Dendritic cell treated with granulocyte-macrophage colony-stimulating factor and Interleukin-4, amounts not matched to agents 40 ng/mL and 50 ng/mL, for 4 days (primary cell): ENCODE results near the gene AFAP1L2.

Experiments
- H3K27ac Mint-ChIP-seq: one replicate; pipeline ENCODE4 v1.8.0; 2022; ENCODE audit warnings: mild to moderate bottlenecking, mixed read lengths
- H3K27me3 Mint-ChIP-seq: one replicate; pipeline ENCODE4 v1.8.0; 2022; ENCODE audit warnings: mild to moderate bottlenecking, mixed read lengths
- H3K36me3 Mint-ChIP-seq: one replicate; pipeline ENCODE4 v1.8.0; 2022; ENCODE audit warnings: low read depth, mixed read lengths
- H3K4me1 Mint-ChIP-seq: one replicate; pipeline ENCODE4 v1.8.0; 2022; ENCODE audit warnings: low read depth, mixed read lengths
- H3K4me3 Mint-ChIP-seq: one replicate; pipeline ENCODE4 v1.8.0; 2022; ENCODE audit warnings: mild to moderate bottlenecking, moderate library complexity, mixed read lengths
- H3K9me3 Mint-ChIP-seq: one replicate; pipeline ENCODE4 v1.8.0; 2022; ENCODE audit warnings: mixed read lengths
- intact Hi-C: fragments of 100-400 bp; cut with micrococcal nuclease; formaldehyde crosslinking; loops from one replicate; pipeline ENCODE4 v1.15.0; 2022

Gene AFAP1L2

DNA sequence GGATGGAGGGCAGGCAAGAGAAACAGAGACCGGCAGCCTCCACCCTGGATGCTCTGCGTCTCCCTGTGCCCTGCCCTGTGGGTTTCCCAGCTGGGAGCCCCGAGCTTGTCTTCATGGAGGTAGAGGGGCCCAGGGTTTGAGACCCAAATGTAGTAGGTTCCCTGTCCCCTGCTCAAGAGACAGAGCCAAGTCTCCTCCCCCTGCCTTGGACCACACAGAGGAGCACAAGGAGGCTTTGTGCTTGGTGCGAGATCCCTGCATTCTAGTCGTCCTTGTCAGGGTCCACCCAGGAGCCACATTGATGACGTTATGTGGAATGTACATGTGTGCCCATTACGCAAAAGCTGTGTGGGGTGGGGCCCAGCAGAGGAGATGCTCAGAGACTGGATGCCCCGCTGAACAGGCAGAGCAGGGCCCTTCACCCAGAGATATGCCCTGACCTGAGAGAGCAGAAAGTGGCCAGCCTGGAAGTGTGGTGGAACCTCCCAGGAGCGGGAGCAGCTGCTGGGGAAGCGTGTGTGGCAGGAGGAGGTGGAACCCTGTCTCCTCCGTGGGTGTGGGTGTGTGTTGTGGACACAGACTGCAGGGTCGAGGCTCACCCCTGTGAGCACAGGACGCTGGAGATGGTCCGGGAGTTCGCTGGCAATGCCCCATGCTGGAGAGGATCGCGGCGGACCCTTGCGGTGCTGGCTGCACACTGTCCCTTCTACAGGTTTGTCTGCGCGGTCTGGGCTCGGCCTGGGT lies 126.0 kb downstream of the AFAP1L2 start:
- Mint-ChIP-seq H3K4me3 (no peak overlapping the region), H3K36me3 (no peaks in the 10 kb centered on the region), H3K9me3 (no peaks in the 10 kb centered on the region), H3K4me1 (no peaks in the 10 kb centered on the region), H3K27ac (no peak overlapping the region), H3K27me3 (peaks cover 3% of the 10 kb centered on the region)
- intact Hi-C loops = no loop called here

DNA sequence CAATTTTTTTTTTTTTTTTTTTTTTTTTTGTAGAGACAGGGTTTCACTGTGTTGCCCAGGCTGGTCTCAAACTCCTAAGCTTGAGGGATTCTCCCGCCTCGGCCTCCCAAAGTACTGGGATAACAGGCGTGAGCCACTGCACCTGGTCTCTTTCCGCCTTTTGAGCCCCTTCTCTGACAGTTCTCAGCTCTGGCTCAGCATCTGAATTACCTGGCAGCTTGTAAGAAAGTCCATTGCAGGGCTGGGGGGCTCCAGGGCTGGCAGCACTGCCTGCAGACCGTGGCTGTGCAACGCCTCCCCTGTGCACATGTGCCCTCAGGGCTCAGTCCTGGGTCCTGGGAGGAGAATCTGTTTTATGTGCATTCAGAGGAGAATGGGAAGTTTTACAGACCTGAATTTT lies 127.6 kb downstream of the AFAP1L2 start:
- intact Hi-C loops = no loop called here
- no peak overlapping the region for H3K4me3 Mint-ChIP-seq
- no peaks in the 10 kb centered on the region for H3K9me3 Mint-ChIP-seq
- H3K27me3 Mint-ChIP-seq = peaks cover 3% of the 10 kb centered on the region
- no peaks in the 10 kb centered on the region for H3K36me3 Mint-ChIP-seq
- H3K27ac Mint-ChIP-seq = no peak overlapping the region
- H3K4me1 Mint-ChIP-seq = no peaks in the 10 kb centered on the region

DNA sequence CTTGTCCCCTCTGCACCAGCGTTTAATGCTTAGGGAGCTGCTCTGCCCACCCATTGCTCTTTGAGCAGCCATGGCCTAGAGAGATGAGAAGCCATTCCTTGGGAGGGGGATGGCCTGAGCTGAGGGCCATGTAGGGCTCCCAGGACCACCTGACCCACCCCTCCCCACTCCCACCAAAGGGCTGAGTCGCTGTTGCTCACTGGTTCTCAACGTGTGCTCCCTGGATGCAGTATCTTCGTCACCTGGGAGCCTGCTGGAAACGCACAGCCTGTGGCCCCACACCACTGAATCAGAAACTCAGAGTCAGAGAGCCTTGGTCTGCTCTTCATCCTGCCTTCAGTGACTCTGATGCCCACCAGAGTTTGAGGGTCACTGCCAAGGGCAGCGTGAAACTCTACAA lies 128.2 kb downstream of the AFAP1L2 start:
- Mint-ChIP-seq H3K4me3 (no peak overlapping the region), H3K27me3 (peaks cover 3% of the 10 kb centered on the region), H3K9me3 (no peaks in the 10 kb centered on the region), H3K27ac (no peak overlapping the region), H3K4me1 (no peaks in the 10 kb centered on the region), H3K36me3 (no peaks in the 10 kb centered on the region)
- intact Hi-C loops = no loop called here

DNA sequence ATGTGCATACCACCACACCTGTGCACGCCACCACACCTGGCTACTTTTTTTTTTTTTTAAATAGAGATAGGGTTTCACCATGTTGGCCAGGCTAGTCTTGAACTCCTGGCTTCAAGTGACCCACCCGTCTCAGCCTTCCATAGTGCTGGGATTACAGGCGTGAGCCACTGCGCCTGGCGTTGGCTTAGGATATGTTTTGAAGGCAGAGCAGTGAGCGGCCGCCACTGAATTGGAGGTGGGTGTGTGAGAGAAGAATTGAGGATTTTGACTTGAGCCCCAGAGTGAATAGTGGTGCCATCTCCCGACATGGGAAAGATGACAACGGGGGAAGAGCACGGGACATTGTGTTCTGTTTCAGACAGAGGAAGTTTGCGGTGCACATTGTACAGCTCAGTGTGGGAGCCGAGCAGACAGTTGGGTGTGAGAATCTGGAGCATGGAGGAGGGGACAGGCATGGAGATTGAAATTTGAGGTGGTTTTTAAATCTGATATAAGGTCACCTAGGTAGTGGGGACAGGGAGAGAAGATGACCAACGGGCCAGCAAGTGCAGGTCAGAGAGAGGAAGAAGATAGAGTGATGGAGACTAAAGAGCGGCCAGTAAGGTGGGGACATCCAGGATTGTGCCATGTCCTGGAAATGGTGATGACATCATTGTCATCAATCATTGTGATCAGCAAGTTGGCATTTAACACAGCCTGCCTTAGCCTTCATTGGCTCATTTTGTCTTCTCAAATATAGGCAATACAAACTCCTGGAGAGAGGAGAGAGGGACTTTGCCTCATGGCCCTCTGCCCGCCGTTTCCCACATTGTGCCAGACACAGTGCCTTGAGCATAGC lies 129.5 kb downstream of the AFAP1L2 start:
- Mint-ChIP-seq H3K27me3 (peaks cover 3% of the 10 kb centered on the region), H3K9me3 (no peaks in the 10 kb centered on the region), H3K4me1 (no peaks in the 10 kb centered on the region), H3K27ac (no peak overlapping the region), H3K36me3 (no peaks in the 10 kb centered on the region), H3K4me3 (no peak overlapping the region)
- intact Hi-C loops = no loop called here

DNA sequence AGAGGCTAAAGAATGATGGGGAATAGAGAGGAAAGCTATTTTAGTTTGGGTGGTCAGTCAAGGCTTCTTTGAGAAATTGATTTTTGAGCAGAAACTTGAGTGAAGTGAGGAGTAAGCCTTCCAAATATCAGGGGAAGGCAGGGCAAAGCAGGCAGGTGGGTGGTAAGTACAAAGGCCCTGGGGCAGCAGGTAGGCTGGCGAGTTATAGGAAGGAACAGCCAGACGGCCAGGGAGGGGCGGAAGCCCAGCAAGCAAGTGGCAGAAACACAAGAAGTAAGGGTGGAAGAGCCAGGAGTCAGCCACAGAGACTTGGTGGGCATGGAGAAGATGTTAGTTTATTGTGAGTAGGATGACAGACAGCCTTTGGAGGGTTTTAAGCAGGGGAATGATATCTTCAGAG lies 130.4 kb downstream of the AFAP1L2 start:
- intact Hi-C loops = no loop called here
- Mint-ChIP-seq H3K36me3 (no peaks in the 10 kb centered on the region), H3K4me1 (no peaks in the 10 kb centered on the region), H3K27me3 (peaks cover 3% of the 10 kb centered on the region), H3K27ac (no peak overlapping the region), H3K9me3 (no peaks in the 10 kb centered on the region), H3K4me3 (no peak overlapping the region)

DNA sequence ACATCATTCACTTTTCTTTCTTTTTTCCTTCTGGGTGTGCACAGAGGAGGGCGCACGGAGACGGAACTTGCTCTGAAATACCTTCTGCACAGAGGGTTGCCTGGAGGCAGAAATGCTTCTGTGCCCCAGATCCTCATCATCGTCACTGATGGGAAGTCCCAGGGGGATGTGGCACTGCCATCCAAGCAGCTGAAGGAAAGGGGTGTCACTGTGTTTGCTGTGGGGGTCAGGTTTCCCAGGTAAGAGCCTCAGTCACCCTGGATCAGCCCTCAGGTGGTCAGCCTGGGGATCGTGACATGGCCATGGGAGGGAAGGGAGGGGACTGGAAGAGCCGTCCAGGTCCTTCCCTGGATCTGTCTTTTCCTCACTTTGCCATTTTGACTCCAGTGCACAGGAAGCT lies 131.6 kb downstream of the AFAP1L2 start:
- H3K27ac Mint-ChIP-seq = no peak overlapping the region
- H3K9me3 Mint-ChIP-seq = no peaks in the 10 kb centered on the region
- H3K4me3 Mint-ChIP-seq = no peak overlapping the region
- intact Hi-C loops = no loop called here
- peaks cover 3% of the 10 kb centered on the region for H3K27me3 Mint-ChIP-seq
- H3K4me1 Mint-ChIP-seq = no peaks in the 10 kb centered on the region
- H3K36me3 Mint-ChIP-seq = no peaks in the 10 kb centered on the region

DNA sequence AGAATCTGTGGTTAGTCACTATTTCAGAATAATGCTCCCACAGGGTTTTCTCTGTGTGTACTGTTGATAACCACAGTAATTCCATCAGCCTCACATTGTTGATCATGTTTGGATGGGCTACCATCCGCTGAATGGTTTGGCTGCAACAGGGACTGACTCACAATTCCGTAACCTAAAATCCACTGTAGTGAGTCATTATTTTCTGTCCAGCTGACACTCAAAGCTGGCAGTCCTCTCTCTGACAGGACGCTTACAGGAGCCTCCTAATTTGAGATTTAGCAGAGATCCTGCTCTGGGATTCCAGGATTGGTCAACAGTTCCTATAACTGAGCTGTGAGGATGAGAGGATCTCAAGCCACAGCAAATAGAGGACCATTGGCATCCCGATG lies 132.5 kb downstream of the AFAP1L2 start:
- H3K9me3 Mint-ChIP-seq = no peaks in the 10 kb centered on the region
- H3K27ac Mint-ChIP-seq = no peak overlapping the region
- peaks cover 3% of the 10 kb centered on the region for H3K27me3 Mint-ChIP-seq
- no peak overlapping the region for H3K4me3 Mint-ChIP-seq
- H3K36me3 Mint-ChIP-seq = no peaks in the 10 kb centered on the region
- intact Hi-C loops = no loop called here
- no peaks in the 10 kb centered on the region for H3K4me1 Mint-ChIP-seq

DNA sequence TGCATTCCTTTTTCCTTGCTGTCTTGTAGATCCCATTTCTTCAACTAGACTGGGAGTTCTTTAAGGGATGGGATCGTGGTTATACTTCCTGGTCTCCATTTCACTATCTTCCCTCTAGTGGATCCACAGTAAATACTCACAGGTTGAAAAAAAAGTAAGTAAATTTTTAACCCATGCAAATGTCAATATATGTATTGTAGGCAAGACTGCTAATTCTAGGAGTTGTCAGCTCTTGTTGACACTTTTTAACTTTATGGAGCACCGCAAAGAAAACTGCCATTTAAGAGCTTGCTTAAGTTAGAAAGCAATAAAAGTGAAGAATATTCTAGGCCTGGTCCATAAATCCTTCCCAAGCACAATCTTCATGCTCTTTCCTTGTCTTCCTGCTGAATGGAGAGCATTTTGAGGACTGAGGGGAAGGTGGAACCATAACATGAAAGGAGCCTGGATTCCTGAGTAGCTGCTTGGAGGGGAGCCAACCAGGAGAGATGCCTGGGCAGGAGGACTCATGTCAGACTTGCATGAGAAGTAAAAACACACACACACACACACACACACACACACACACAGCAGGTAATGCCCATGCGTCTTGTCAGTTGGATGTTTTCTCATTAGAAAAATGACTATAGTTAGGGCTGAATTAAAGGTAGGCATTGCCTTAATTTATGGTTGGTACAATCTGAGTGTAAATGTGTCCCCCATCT lies 133.1 kb downstream of the AFAP1L2 start:
- Mint-ChIP-seq H3K27me3 (peaks cover 3% of the 10 kb centered on the region), H3K4me3 (no peak overlapping the region), H3K27ac (no peak overlapping the region), H3K9me3 (no peaks in the 10 kb centered on the region), H3K36me3 (no peaks in the 10 kb centered on the region), H3K4me1 (no peaks in the 10 kb centered on the region)
- intact Hi-C loops = no loop called here

DNA sequence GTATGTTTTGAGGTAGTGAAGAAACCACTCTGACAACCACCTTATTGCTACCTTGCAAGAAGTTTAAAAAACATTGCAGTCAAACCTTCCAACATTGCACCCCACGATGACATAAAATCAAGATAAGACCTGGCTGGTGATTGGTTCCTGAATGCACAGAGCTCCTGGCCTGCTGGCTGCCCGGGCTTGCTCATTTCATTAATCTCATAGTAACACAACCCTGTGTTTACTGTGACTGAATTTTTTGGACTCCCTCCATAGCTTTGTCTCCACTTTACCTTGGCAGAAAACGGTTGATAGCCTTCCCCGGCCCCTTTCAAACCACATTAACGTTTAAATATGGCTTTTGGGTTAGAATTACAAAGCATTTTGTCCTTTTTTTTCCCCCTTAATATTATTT lies 137.8 kb downstream of the AFAP1L2 start:
- no peak overlapping the region for H3K4me3 Mint-ChIP-seq
- H3K36me3 Mint-ChIP-seq = no peaks in the 10 kb centered on the region
- intact Hi-C loops = no loop called here
- no peaks in the 10 kb centered on the region for H3K9me3 Mint-ChIP-seq
- H3K27ac Mint-ChIP-seq = no peak overlapping the region
- no peaks in the 10 kb centered on the region for H3K4me1 Mint-ChIP-seq
- peaks cover 2% of the 10 kb centered on the region for H3K27me3 Mint-ChIP-seq

DNA sequence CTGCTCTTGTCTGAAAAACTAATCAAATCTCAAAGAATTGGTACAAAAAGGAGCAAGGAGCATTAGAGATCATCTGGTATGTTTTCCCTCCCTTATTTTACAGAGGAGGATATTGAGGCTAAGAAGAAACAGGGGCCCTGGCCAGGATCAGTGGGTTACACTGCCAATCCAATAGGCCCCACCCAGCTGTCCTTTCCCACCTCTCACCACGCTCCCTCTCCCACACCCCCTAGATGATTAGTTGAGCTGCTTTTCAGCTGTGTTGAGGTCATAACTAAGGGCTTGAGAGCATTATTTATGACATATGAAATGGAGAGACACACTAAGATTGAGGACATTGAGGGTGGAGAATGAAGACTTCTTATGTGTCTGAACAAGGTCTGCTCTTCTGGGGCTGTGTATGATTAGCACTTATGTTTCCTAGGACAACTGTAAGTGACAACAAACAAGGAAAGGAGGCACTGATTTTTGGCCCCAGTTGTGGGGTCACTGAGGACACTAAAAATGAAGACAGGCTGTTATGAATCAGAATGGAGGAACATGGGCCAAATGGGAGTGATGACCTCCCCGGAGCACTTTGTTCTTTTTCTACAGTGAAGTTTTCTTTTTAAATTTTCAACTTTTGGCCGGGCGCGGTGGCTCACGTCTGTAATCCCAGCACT lies 138.8 kb downstream of the AFAP1L2 start:
- Mint-ChIP-seq H3K36me3 (no peaks in the 10 kb centered on the region), H3K27ac (no peak overlapping the region), H3K4me3 (no peak overlapping the region), H3K4me1 (no peaks in the 10 kb centered on the region), H3K9me3 (no peaks in the 10 kb centered on the region), H3K27me3 (peaks cover 2% of the 10 kb centered on the region)
- intact Hi-C loops = no loop called here

DNA sequence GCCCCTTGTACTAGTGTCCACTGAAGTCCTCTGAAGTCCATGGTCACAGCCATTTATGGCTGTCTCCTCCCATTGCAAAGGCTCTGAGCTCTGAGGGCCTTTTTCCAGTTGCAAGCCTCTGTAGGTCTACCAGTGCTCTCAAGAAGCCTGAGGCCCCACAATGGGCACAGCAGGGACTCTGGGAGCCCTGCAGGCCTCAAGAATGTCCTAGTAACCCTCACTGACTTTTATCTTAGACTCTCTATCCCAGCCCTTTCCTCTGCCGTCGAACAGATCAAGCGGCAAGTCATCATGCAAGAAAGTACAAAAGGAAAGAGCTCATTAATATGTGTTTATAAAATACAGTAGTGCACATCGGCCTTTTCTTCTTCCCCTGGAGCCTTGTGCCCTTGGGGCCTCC lies 141.8 kb downstream of the AFAP1L2 start:
- Mint-ChIP-seq H3K36me3 (no peaks in the 10 kb centered on the region), H3K4me1 (no peaks in the 10 kb centered on the region), H3K4me3 (no peak overlapping the region), H3K27ac (no peak overlapping the region), H3K9me3 (no peaks in the 10 kb centered on the region), H3K27me3 (peaks cover 2% of the 10 kb centered on the region)
- intact Hi-C loops = no loop called here

DNA sequence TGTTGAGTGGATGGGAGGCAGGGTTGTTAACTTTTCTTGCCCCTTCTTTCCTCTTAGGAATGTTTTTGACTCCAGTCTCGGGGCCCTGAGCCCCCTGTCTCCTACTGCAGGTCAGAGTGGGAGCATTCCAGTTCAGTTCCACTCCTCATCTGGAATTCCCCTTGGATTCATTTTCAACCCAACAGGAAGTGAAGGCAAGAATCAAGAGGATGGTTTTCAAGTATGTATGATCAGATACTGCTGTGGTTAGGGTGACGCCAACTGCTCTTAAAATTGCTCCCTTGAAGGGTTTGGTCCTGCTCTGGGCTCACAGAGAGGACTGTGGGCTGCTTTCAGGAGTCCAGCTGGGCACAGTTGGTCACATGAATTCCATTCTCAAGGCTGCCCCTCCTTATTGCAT lies 143.2 kb downstream of the AFAP1L2 start:
- H3K27me3 Mint-ChIP-seq = peaks cover 2% of the 10 kb centered on the region
- H3K4me1 Mint-ChIP-seq = no peaks in the 10 kb centered on the region
- no peaks in the 10 kb centered on the region for H3K9me3 Mint-ChIP-seq
- no peak overlapping the region for H3K27ac Mint-ChIP-seq
- intact Hi-C loops = no loop called here
- no peak overlapping the region for H3K4me3 Mint-ChIP-seq
- H3K36me3 Mint-ChIP-seq = no peaks in the 10 kb centered on the region

DNA sequence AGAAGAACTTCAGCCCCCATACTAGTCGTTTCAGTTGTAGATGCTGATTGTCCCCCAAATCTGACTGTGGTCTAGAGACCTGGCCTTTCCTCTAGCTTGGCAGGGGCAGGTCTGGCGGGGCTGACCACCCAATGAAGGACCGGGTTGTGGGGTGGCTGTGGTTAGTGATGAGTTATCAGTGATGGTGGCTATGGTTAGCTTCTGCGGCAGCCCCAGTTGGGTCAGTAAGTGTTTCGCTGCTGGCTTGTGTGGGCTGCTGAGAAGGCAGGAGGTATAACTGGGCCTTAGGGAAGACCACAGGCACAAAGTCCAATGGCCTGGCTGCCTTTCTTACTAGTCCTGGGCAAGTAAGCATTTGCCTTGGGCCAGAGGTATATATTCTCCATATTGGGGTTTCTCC lies 143.9 kb downstream of the AFAP1L2 start:
- intact Hi-C loops = no loop called here
- peaks cover 2% of the 10 kb centered on the region for H3K27me3 Mint-ChIP-seq
- no peaks in the 10 kb centered on the region for H3K9me3 Mint-ChIP-seq
- no peaks in the 10 kb centered on the region for H3K4me1 Mint-ChIP-seq
- H3K36me3 Mint-ChIP-seq = no peaks in the 10 kb centered on the region
- no peak overlapping the region for H3K4me3 Mint-ChIP-seq
- H3K27ac Mint-ChIP-seq = no peak overlapping the region

DNA sequence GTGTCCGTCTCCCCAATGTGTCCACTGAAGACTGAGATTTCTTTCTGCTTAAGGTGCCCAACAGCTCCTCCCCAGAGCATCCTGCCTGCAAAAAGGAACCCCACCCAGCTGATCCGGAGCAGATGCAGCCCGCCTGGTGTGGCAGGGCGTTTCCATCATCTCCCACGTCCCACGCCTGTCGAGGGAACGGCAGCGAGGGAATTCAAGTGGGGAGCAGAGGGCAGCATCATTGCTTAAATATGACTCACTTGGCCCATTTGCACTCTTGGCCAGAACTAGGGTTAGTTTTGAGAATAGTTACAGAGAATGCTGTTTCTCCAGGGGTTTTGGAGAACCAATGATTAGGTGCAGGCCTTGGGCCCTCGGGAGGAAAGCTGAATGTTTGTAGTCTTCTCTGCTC lies 144.5 kb downstream of the AFAP1L2 start:
- H3K4me1 Mint-ChIP-seq = no peaks in the 10 kb centered on the region
- no peak overlapping the region for H3K4me3 Mint-ChIP-seq
- H3K27ac Mint-ChIP-seq = no peak overlapping the region
- H3K9me3 Mint-ChIP-seq = no peaks in the 10 kb centered on the region
- intact Hi-C loops = no loop called here
- peaks cover 2% of the 10 kb centered on the region for H3K27me3 Mint-ChIP-seq
- no peaks in the 10 kb centered on the region for H3K36me3 Mint-ChIP-seq
